GM12878 (cell line): ENCODE results near the gene RGN.

ENCODE experiments used
- BHLHE40 ChIP-seq, 2 experiments: fragments of 450-650 bp in 1 of 2; IDR thresholded peaks; 2 replicates each; pipeline ENCODE4 v1.6.1; 2011 to 2017; ENCODE audit warnings: low read depth in 2 of 2, borderline replicate concordance in 1 of 2, improper control_type of control experiment in 1 of 2, low read length in 1 of 2, mild to moderate bottlenecking in 1 of 2
- DPF2 ChIP-seq: fragments of 450-650 bp; IDR thresholded peaks from 2 replicates; pipeline ENCODE4 v1.6.1; 2017; ENCODE audit warnings: mild to moderate bottlenecking
- EZH2 ChIP-seq: IDR thresholded peaks from 2 replicates; pipeline ENCODE4 v1.6.1; 2012; ENCODE audit warnings: low read depth, mild to moderate bottlenecking, control low read depth, inconsistent platforms, low read length, borderline replicate concordance; ENCODE audit not compliant: control insufficient read depth
- JUND ChIP-seq: IDR thresholded peaks from 2 replicates; pipeline ENCODE4 v1.6.1; 2012; ENCODE audit warnings: low read depth, mild to moderate bottlenecking, low read length, improper control_type of control experiment, moderate library complexity
- MXI1 ChIP-seq: fragments of 150-350 bp; IDR thresholded peaks from 2 replicates; pipeline ENCODE4 v1.6.1; 2011; ENCODE audit warnings: low read depth, mild to moderate bottlenecking, inconsistent platforms, low read length, improper control_type of control experiment
- SPI1 ChIP-seq: IDR thresholded peaks from 2 replicates; pipeline ENCODE4 v1.6.1; 2011; ENCODE audit warnings: low read depth, mild to moderate bottlenecking, low read length, moderate library complexity, borderline replicate concordance; ENCODE audit not compliant: insufficient read depth
- TAF1 ChIP-seq: IDR thresholded peaks from 2 replicates; pipeline ENCODE4 v1.6.1; 2011; ENCODE audit warnings: mild to moderate bottlenecking, low read depth, low read length, borderline replicate concordance

DNA sequence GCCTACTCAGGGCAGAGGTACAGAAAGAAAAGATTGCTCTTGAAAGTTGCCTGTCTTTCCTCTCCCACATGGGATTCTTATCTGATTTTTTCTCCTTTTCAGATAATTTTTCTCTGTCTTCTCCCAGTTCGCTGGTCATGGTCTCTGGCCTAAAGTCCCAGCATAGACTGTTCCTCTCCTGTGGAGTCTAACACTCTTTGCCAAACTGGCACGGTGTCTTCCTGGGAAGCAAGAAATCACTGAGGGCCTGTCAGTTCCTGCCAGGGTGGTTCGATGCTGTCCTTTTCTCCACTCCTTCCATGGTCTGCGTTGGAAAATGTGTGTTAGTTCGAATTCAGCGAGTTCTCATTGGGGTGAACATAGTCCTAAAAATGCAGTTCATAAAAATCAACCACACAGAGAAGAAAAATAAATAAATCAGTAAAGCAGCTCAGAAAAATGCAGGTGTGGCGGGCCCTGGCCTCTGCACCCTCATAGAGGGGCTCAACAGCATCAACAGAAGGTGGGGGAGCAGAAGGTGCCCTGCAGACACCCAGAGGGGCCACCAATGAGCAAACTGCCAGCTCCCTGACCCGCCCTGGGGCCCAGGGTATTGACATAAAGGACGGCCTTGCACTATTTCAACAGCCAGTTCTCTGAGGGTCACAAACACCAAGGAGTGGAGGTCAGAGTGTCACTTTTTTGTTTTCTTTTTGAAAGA lies 2.1 kb downstream of the RGN start:
- TF ChIP-seq SPI1 (no peak), MXI1 (no peak), BHLHE40 (IDR thresholded peaks at IDR 0.05; ENCODE audit: borderline replicate concordance in 1 of 2, low read depth in 2 of 2, low read length in 1 of 2) (no peak), JUND (no peak), EZH2 (no peak), TAF1 (no peak), DPF2 (no peak)
